Measurements from ENCODE around the gene MVB12B.
"Not testable (repeated sequence)": the region's sequence is repeated elsewhere in the genome, so short reads cannot be mapped to it uniquely, and the experiment has no call there.

MVB12B gene

GRCh38 chr9:126538550-126538949, 211.9 kb downstream of the MVB12B start:
- DNase-seq (ENCODE audit: low read depth), result no peak
- no peak overlapping the region for H3K4me3 ChIP-seq (ENCODE audit: control insufficient read depth, low read depth, low read length)
- no peak for TF ChIP-seq CTCF (conservative IDR thresholded peaks at IDR 0.05; ENCODE audit: control insufficient read depth, insufficient read depth, low read depth, low read length)

GRCh38 chr9:126540398-126540797, 213.8 kb downstream of the MVB12B start:
- DNase-seq (ENCODE audit: low read depth), result not testable (repeated sequence)

GRCh38 chr9:126543490-126543889, 216.9 kb downstream of the MVB12B start:
- no peak for TF ChIP-seq CTCF (conservative IDR thresholded peaks at IDR 0.05; ENCODE audit: control insufficient read depth, insufficient read depth, low read depth, low read length)
- no peak for DNase-seq (ENCODE audit: low read depth)
- H3K4me3 ChIP-seq (ENCODE audit: control insufficient read depth, low read depth, low read length), result no peak overlapping the region

More at GRCh38 chr9:126540398-126540797, 213.8 kb downstream of the MVB12B start:
- not testable (repeated sequence) for H3K4me3 ChIP-seq (ENCODE audit: control insufficient read depth, low read depth, low read length)

- no peak for TF ChIP-seq CTCF (conservative IDR thresholded peaks at IDR 0.05; ENCODE audit: control insufficient read depth, insufficient read depth, low read depth, low read length)
- DNase-seq (ENCODE audit: low read depth), result no peak
- H3K4me3 ChIP-seq (ENCODE audit: control insufficient read depth, low read depth, low read length), result no peak overlapping the region
Observed at GRCh38 chr9:126545106-126545505, 218.5 kb downstream of the MVB12B start.

- no peak overlapping the region for H3K4me3 ChIP-seq (ENCODE audit: control insufficient read depth, low read depth, low read length)
- no peak for TF ChIP-seq CTCF (conservative IDR thresholded peaks at IDR 0.05; ENCODE audit: control insufficient read depth, insufficient read depth, low read depth, low read length)
- DNase-seq (ENCODE audit: low read depth), result no peak
Observed at GRCh38 chr9:126546036-126546435, 219.4 kb downstream of the MVB12B start.

GRCh38 chr9:126548312-126548711, 221.7 kb downstream of the MVB12B start:
- H3K4me3 ChIP-seq (ENCODE audit: control insufficient read depth, low read depth, low read length), result no peak overlapping the region
- DNase-seq (ENCODE audit: low read depth), result no peak
- no peak for TF ChIP-seq CTCF (conservative IDR thresholded peaks at IDR 0.05; ENCODE audit: control insufficient read depth, insufficient read depth, low read depth, low read length)

- no peak for DNase-seq (ENCODE audit: low read depth)
- no peak for TF ChIP-seq CTCF (conservative IDR thresholded peaks at IDR 0.05; ENCODE audit: control insufficient read depth, insufficient read depth, low read depth, low read length)
- no peak overlapping the region for H3K4me3 ChIP-seq (ENCODE audit: control insufficient read depth, low read depth, low read length)
Observed at GRCh38 chr9:126549246-126550006, 222.8 kb downstream of the MVB12B start.

Data from fibroblast of mammary gland (primary cell).